Uterus (tissue), 4 donors: ENCODE data around the gene SELE. TPM values are rescaled to one million over a fixed set of nuclear protein-coding genes. Genes with fewer than 3 reads are reported as not detected.

ENCODE experiments used
- DNase-seq, 2 donors: peaks; one replicate each; pipeline ENCODE4 v3.0.0-alpha.2; 2019 to 2020
- H3K27ac ChIP-seq, 2 donors: fragments of 200-600 bp; sonication (generic); 1 replicate in 1 of 2; 2 replicates in 1 of 2; pipeline ENCODE4 v1.5.1; 2016 to 2018
- H3K27me3 ChIP-seq, 2 donors: fragments of 200-600 bp; sonication (generic); one replicate each; pipeline ENCODE4 v1.5.1; 2018 to 2019; ENCODE audit warnings: control low read depth in 1 of 2
- H3K36me3 ChIP-seq, 2 donors: fragments of 200-600 bp; sonication (generic); one replicate each; pipeline ENCODE4 v1.5.1; 2019; ENCODE audit warnings: control low read depth in 1 of 2
- H3K4me1 ChIP-seq, 2 donors: fragments of 200-600 bp; sonication (generic); one replicate each; pipeline ENCODE4 v1.5.1; 2018 to 2019; ENCODE audit warnings: control low read depth in 1 of 2
- H3K4me3 ChIP-seq, 2 donors: fragments of 200-600 bp; sonication (generic); 1 replicate in 1 of 2; 2 replicates in 1 of 2; pipeline ENCODE4 v1.5.1; 2018 to 2019; ENCODE audit warnings: mild to moderate bottlenecking in 1 of 2
- H3K9me3 ChIP-seq, 2 donors: fragments of 200-600 bp; sonication (generic); one replicate each; pipeline ENCODE4 v1.5.1; 2019; ENCODE audit warnings: control low read depth in 1 of 2
- CTCF ChIP-seq, 4 experiments: fragments of 200-600 bp in 2 of 4; fragments of 450-650 bp in 2 of 4; sonication (generic) in 2 of 4; IDR thresholded peaks; one replicate each; pipeline ENCODE4 v1.5.1; 2016 to 2019; ENCODE audit warnings: antibody characterized with exemption in 4 of 4, mild to moderate bottlenecking in 2 of 4, moderate library complexity in 1 of 4
- POLR2A ChIP-seq, 2 donors: fragments of 450-650 bp; IDR thresholded peaks; one replicate each; pipeline ENCODE4 v1.6.1; 2016; ENCODE audit warnings: antibody characterized with exemption in 2 of 2, mild to moderate bottlenecking in 1 of 2, moderate library complexity in 1 of 2
- intact Hi-C: fragments of 100-400 bp; cut with DNase I; formaldehyde crosslinking; loops from one replicate; pipeline ENCODE4 v1.15.1; 2023; ENCODE audit warnings: low total_unique reads
- total RNA-seq, 4 donors: library from RNA; depleted of rRNA in 3 of 4; stranded (reverse); fragments of >200 nt in 3 of 4; gene quantifications; one replicate each; pipeline versions ENCODE4 v1.1.0 to v1.2.4, GENCODE V29; 2014 to 2023
- donor health status: DM: yes; HTN: yes; CAD: no.

SELE gene
- total RNA-seq, 4 donors from 2014 or later, result under 0.01 to 7.9 (median 3.2) TPM

- no peak for DNase-seq
- no peak for TF ChIP-seq CTCF (IDR thresholded peaks at IDR 0.05)
- no peak for TF ChIP-seq POLR2A (IDR thresholded peaks at IDR 0.05)
- intact Hi-C loops, result no loop called here
- Histone ChIP-seq H3K4me1 (no peaks in the 10 kb centered on the region), H3K9me3 (no peaks in the 10 kb centered on the region), H3K36me3 (no peaks in the 10 kb centered on the region), H3K27ac (no peak overlapping the region), H3K27me3 (no peaks in the 10 kb centered on the region), H3K4me3 (no peak overlapping the region)
Observed at GRCh38 chr1:169768161-169768560, 34.3 kb upstream of the SELE start.

- Histone ChIP-seq H3K9me3 (no peaks in the 10 kb centered on the region), H3K4me3 (no peak overlapping the region), H3K36me3 (no peaks in the 10 kb centered on the region), H3K27me3 (no peaks in the 10 kb centered on the region), H3K4me1 (no peaks in the 10 kb centered on the region), H3K27ac (no peak overlapping the region)
- TF ChIP-seq CTCF (IDR thresholded peaks at IDR 0.05), result no peak
- TF ChIP-seq POLR2A (IDR thresholded peaks at IDR 0.05), result no peak
- intact Hi-C loops, result no loop called here
- no peak for DNase-seq
Observed at GRCh38 chr1:169765580-169766331, 31.9 kb upstream of the SELE start.

- H3K4me3 ChIP-seq, result no peak overlapping the region
- H3K36me3 ChIP-seq, result no peaks in the 10 kb centered on the region
- TF ChIP-seq CTCF (IDR thresholded peaks at IDR 0.05) (no peak), POLR2A (IDR thresholded peaks at IDR 0.05) (no peak)
- no peak overlapping the region for H3K27ac ChIP-seq
- intact Hi-C loops, result no loop called here
- no peaks in the 10 kb centered on the region for H3K9me3 ChIP-seq
- H3K27me3 ChIP-seq, result no peaks in the 10 kb centered on the region
- no peak for DNase-seq
- no peaks in the 10 kb centered on the region for H3K4me1 ChIP-seq
Observed at GRCh38 chr1:169764919-169765318, 31.0 kb upstream of the SELE start.

GRCh38 chr1:169762699-169763098 is 28.8 kb upstream of the SELE start:
- Histone ChIP-seq H3K27ac (no peak overlapping the region), H3K4me1 (no peaks in the 10 kb centered on the region), H3K4me3 (no peak overlapping the region), H3K9me3 (no peaks in the 10 kb centered on the region), H3K36me3 (no peaks in the 10 kb centered on the region), H3K27me3 (no peaks in the 10 kb centered on the region)
- intact Hi-C loops, result no loop called here
- TF ChIP-seq CTCF (IDR thresholded peaks at IDR 0.05), result no peak
- no peak for TF ChIP-seq POLR2A (IDR thresholded peaks at IDR 0.05)
- DNase-seq, result no peak

GRCh38 chr1:169759038-169759437 is 25.2 kb upstream of the SELE start:
- H3K4me1 ChIP-seq, result no peaks in the 10 kb centered on the region
- intact Hi-C loops, result no loop called here

More at GRCh38 chr1:169759038-169759437, 25.2 kb upstream of the SELE start:
- Histone ChIP-seq H3K27ac (no peak overlapping the region), H3K4me3 (no peak overlapping the region), H3K36me3 (no peaks in the 10 kb centered on the region), H3K27me3 (no peaks in the 10 kb centered on the region), H3K9me3 (no peaks in the 10 kb centered on the region)
- DNase-seq, result no peak
- no peak for TF ChIP-seq POLR2A (IDR thresholded peaks at IDR 0.05)
- no peak for TF ChIP-seq CTCF (IDR thresholded peaks at IDR 0.05)
